ENCODE results near the gene FLYWCH2. TPM values are rescaled to one million over a fixed set of nuclear protein-coding genes. Genes with fewer than 3 reads are reported as not detected.

Gene FLYWCH2
- total RNA-seq, 1 experiment from 2014 or later = 24.4 TPM

GRCh38 chr16:2855536-2855935 lies 27.5 kb upstream of the FLYWCH2 start:
- DNase-seq (ENCODE audit: unreplicated experiment) = no peak
- H3K9me3 Mint-ChIP-seq (ENCODE audit: unreplicated experiment) = peaks cover 10% of the 10 kb centered on the region
- intact Hi-C loops (cut with micrococcal nuclease) = no loop called here
- no peaks in the 10 kb centered on the region for H3K27me3 Mint-ChIP-seq (ENCODE audit: insufficient read depth, unreplicated experiment)
- BruUV-seq (replicated peaks) = no TSS peak
- H3K27ac Mint-ChIP-seq (ENCODE audit: low read depth, unreplicated experiment) = no peak overlapping the region
- ChIA-PET CTCF (interaction anchor here (0.7 kb wide), 1 partner anchor 15 kb away, joined by 3 read pairs; no protein-coding TSS in a partner anchor), POLR2A (interaction anchor here (0.9 kb wide), 1 partner anchor 19 kb away, joined by 3 read pairs; no protein-coding TSS in a partner anchor)
- no peak overlapping the region for H3K4me3 Mint-ChIP-seq (ENCODE audit: unreplicated experiment)
- no peak for TF ChIP-seq CTCF (IDR thresholded peaks at IDR 0.05; ENCODE audit: unreplicated experiment)
- H3K4me1 Mint-ChIP-seq (ENCODE audit: insufficient read depth, unreplicated experiment) = peaks cover 6% of the 10 kb centered on the region
- no peaks in the 10 kb centered on the region for H3K36me3 Mint-ChIP-seq (ENCODE audit: insufficient read depth, unreplicated experiment)

GRCh38 chr16:2856061-2856670 lies 26.8 kb upstream of the FLYWCH2 start:
- intact Hi-C loops (cut with micrococcal nuclease) = no loop called here
- no peak for TF ChIP-seq CTCF (IDR thresholded peaks at IDR 0.05; ENCODE audit: unreplicated experiment)
- Mint-ChIP-seq H3K27ac (ENCODE audit: low read depth, unreplicated experiment) (no peak overlapping the region), H3K4me3 (ENCODE audit: unreplicated experiment) (no peak overlapping the region), H3K9me3 (ENCODE audit: unreplicated experiment) (peaks cover 10% of the 10 kb centered on the region), H3K4me1 (ENCODE audit: insufficient read depth, unreplicated experiment) (peaks cover 6% of the 10 kb centered on the region), H3K36me3 (ENCODE audit: insufficient read depth, unreplicated experiment) (no peaks in the 10 kb centered on the region), H3K27me3 (ENCODE audit: insufficient read depth, unreplicated experiment) (no peaks in the 10 kb centered on the region)
- no TSS peak for BruUV-seq (replicated peaks)
- no peak for DNase-seq (ENCODE audit: unreplicated experiment)
- POLR2A ChIA-PET = interaction anchor here (0.9 kb wide), 1 partner anchor 18 kb away, joined by 3 read pairs; no protein-coding TSS in a partner anchor
- CTCF ChIA-PET = interaction anchor here (0.5 to 0.7 kb wide), 5 partner anchors 9 to 433 kb away, joined by 3 read pairs; no protein-coding TSS in a partner anchor

GRCh38 chr16:2856686-2857450 lies 26.1 kb upstream of the FLYWCH2 start:
- no peak overlapping the region for H3K27ac Mint-ChIP-seq (ENCODE audit: low read depth, unreplicated experiment)
- H3K36me3 Mint-ChIP-seq (ENCODE audit: insufficient read depth, unreplicated experiment) = no peaks in the 10 kb centered on the region
- intact Hi-C loops (cut with micrococcal nuclease) = no loop called here
- H3K4me1 Mint-ChIP-seq (ENCODE audit: insufficient read depth, unreplicated experiment) = peaks cover 6% of the 10 kb centered on the region
- no peak for TF ChIP-seq CTCF (IDR thresholded peaks at IDR 0.05; ENCODE audit: unreplicated experiment)
- H3K4me3 Mint-ChIP-seq (ENCODE audit: unreplicated experiment) = no peak overlapping the region
- H3K27me3 Mint-ChIP-seq (ENCODE audit: insufficient read depth, unreplicated experiment) = no peaks in the 10 kb centered on the region
- no TSS peak for BruUV-seq (replicated peaks)
- CTCF ChIA-PET = interaction anchor here (0.5 to 0.7 kb wide), 4 partner anchors 8 to 434 kb away, joined by 3 read pairs; no protein-coding TSS in a partner anchor
- POLR2A ChIA-PET = no interaction called here
- H3K9me3 Mint-ChIP-seq (ENCODE audit: unreplicated experiment) = peaks cover 10% of the 10 kb centered on the region
- DNase-seq (ENCODE audit: unreplicated experiment) = no peak
